Right cardiac atrium (tissue), 5 donors: ENCODE results near the gene ZSCAN23. TPM values are rescaled to one million over a fixed set of nuclear protein-coding genes. Genes with fewer than 3 reads are reported as not detected.
"Not testable (repeated sequence)": the region's sequence is repeated elsewhere in the genome, so short reads cannot be mapped to it uniquely, and the experiment has no call there.

Source experiments
- ATAC-seq, 2 donors: fragments of 200-7000 bp; cut with Tn5 transposase; one replicate each; pipeline versions ENCODE4 v1.8.0 to v1.9.1; 2020; ENCODE audit warnings: moderate library complexity in 2 of 2, mild to moderate bottlenecking in 1 of 2
- DNase-seq, 3 donors: peaks; one replicate each; pipeline ENCODE4 v3.0.0-alpha.2; 2020
- H3K27ac ChIP-seq: one replicate; pipeline ENCODE4 v1.5.1; 2013; ENCODE audit warnings: mild to moderate bottlenecking, low read length, control low read depth, moderate library complexity
- H3K27me3 ChIP-seq: one replicate; pipeline ENCODE4 v1.6.1; 2013; ENCODE audit not compliant: control insufficient read depth, insufficient read depth
- H3K4me1 ChIP-seq: one replicate; pipeline ENCODE4 v1.6.1; 2013; ENCODE audit warnings: low read length; ENCODE audit not compliant: control insufficient read depth, insufficient read depth
- H3K4me3 ChIP-seq: one replicate; pipeline ENCODE4 v1.5.1; 2013; ENCODE audit warnings: low read length, control low read depth
- H3K9me3 ChIP-seq: one replicate; pipeline ENCODE4 v1.6.1; 2013; ENCODE audit warnings: low read length; ENCODE audit not compliant: control insufficient read depth
- WGBS: extraction: QIAGEN DNeasy Blood & Tissue Kit; methylation state at CpG from one replicate; pipeline ENCODE4 v1.1.7; 2013; 5-methylcytosine and 5-hydroxymethylcytosine counted together
- intact Hi-C, 4 donors: fragments of 100-400 bp; cut with DNase I; formaldehyde crosslinking; loops; one replicate each; pipeline versions ENCODE4 v1.11.0 to v1.14.0; 2022 to 2023
- polyA plus RNA-seq: library from polyadenylated mRNA; stranded (reverse); fragments of 200-250 nt; gene quantifications from one replicate; pipeline ENCODE4 v1.2.3, GENCODE V29; 2013
- total RNA-seq, 4 donors: library from RNA; stranded (reverse); fragmentation: NEBNext Ultra II Directional; extraction: Animal tissue kit (Norgen Biotek cat#: 25700); gene quantifications; one replicate each; pipeline ENCODE4 v1.2.1, GENCODE V29; 2021
- donor health status: healthy with polysubstance abuse.
- donor health status: DM: no; HTN: yes; CAD: no.
- donor health status: DM: no; HTN: no; CAD: no.
- donor health status: DM: no; HTN: yes; CAD: no; lungs with severe emphysema.
- donor health status: DM: yes; HTN: yes; CAD: no.

The ZSCAN23 gene
- total and polyA plus RNA-seq, 5 donors, result 0.48 to 2.9 (median 1.9) TPM

- intact Hi-C loops, result no loop called here
Measured at GRCh38 chr6:28474441-28475219, 31.3 kb upstream of the ZSCAN23 start.

GRCh38 chr6:28469153-28469745, 26.0 kb upstream of the ZSCAN23 start:
- H3K4me3 ChIP-seq, H3K4me1 ChIP-seq, H3K27ac ChIP-seq, ATAC-seq, intact Hi-C loops, H3K9me3 ChIP-seq, H3K27me3 ChIP-seq: not testable (repeated sequence)
- WGBS, result 91% methylated on average over 45 of the region's 45 CpGs
- DNase-seq, result peak in 1 of 3 donors; percentile 47

More at GRCh38 chr6:28474441-28475219, 31.3 kb upstream of the ZSCAN23 start:
- Histone ChIP-seq H3K27me3 (peaks cover 6% of the 10 kb centered on the region), H3K27ac (no peak overlapping the region), H3K4me3 (no peak overlapping the region), H3K9me3 (no peaks in the 10 kb centered on the region), H3K4me1 (no peaks in the 10 kb centered on the region)
- ATAC-seq (peak in 1 of 2 donors; percentile 44), DNase-seq (no peak)
- WGBS, result 4% methylated on average over 18 of the region's 18 CpGs

- Histone ChIP-seq H3K9me3 (no peaks in the 10 kb centered on the region), H3K4me3 (no peak overlapping the region), H3K4me1 (no peaks in the 10 kb centered on the region), H3K27me3 (no peaks in the 10 kb centered on the region), H3K27ac (no peak overlapping the region)
- WGBS, result 84% methylated on average over 7 of the region's 7 CpGs
- intact Hi-C loops, result no loop called here
- DNase-seq (no peak), ATAC-seq (no peak)
Measured at GRCh38 chr6:28468056-28468455, 24.8 kb upstream of the ZSCAN23 start.

GRCh38 chr6:28462401-28462800, 19.1 kb upstream of the ZSCAN23 start:
- Histone ChIP-seq H3K9me3 (no peaks in the 10 kb centered on the region), H3K4me1 (no peaks in the 10 kb centered on the region), H3K27me3 (peaks cover 3% of the 10 kb centered on the region), H3K4me3 (no peak overlapping the region), H3K27ac (no peak overlapping the region)
- intact Hi-C loops, result no loop called here
- no peak for ATAC-seq
- DNase-seq, result no peak
- 43% methylated on average over 2 of the region's 2 CpGs for WGBS

DNA sequence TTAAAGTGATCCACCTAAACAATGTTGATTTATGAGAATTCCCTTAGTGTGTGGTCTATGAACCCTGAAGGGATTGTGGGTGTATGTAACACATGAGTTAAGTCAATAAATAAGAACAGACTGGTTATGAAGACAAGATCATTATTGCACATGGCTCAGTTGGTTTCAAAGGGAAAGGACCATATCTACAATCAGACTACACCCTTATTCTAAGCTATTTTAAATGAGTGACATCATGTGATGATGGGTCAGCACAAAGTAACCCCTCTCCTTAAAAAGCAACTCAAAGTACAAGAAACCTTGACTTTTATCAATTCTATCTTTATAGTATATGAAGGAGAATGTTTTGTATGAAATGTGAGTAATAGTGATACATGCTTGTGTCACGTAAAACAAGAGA, 15.3 kb upstream of the ZSCAN23 start:
- Histone ChIP-seq H3K9me3 (no peaks in the 10 kb centered on the region), H3K4me3 (no peak overlapping the region), H3K4me1 (no peaks in the 10 kb centered on the region), H3K27ac (no peak overlapping the region), H3K27me3 (peaks cover 3% of the 10 kb centered on the region)
- ATAC-seq, result no peak
- 73% methylated on average over 1 of the region's 1 CpG for WGBS
- no peak for DNase-seq
- intact Hi-C loops, result no loop called here

DNA sequence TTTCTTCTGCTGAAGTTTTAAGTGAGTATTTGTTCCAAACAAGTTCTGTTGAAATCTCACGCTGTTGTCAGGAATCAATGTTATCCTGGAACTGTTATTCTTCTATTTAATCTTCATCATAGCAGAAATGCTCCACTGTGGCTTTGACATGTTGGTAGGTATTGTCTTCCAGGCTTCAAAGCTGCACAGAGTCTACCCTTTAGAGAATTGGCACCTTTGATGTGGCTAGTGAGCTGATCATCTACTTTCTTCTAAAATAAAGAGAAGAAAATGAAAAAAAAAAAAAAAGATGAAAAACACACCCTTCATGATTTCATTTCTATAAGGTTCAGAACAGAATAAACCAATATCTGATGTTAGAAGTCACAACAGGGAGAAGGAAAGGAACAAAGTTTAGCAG, 5.8 kb upstream of the ZSCAN23 start:
- Histone ChIP-seq H3K4me1 (no peaks in the 10 kb centered on the region), H3K4me3 (no peak overlapping the region), H3K27me3 (no peaks in the 10 kb centered on the region), H3K9me3 (no peaks in the 10 kb centered on the region), H3K27ac (no peak overlapping the region)
- ATAC-seq, result no peak
- 93% methylated on average over 1 of the region's 1 CpG for WGBS
- intact Hi-C loops, result no loop called here
- DNase-seq, result no peak

GRCh38 chr6:28447512-28447906, 4.2 kb upstream of the ZSCAN23 start:
- H3K27me3 ChIP-seq, DNase-seq, intact Hi-C loops, H3K4me3 ChIP-seq, H3K27ac ChIP-seq, H3K4me1 ChIP-seq, ATAC-seq, H3K9me3 ChIP-seq: not testable (repeated sequence)

- DNase-seq (peak in 1 of 3 donors; percentile 27), ATAC-seq (peak in 1 of 2 donors; percentile 67)
- H3K4me3 ChIP-seq, result peak overlapping the region; percentile 12
- no peaks in the 10 kb centered on the region for H3K27me3 ChIP-seq
- H3K27ac ChIP-seq, result no peak overlapping the region
- 3% methylated on average over 36 of the region's 36 CpGs for WGBS
- H3K4me1 ChIP-seq, result no peaks in the 10 kb centered on the region
- intact Hi-C loops, result no loop called here
- no peaks in the 10 kb centered on the region for H3K9me3 ChIP-seq
Measured at GRCh38 chr6:28446818-28447511, 3.7 kb upstream of the ZSCAN23 start.

- intact Hi-C loops, H3K9me3 ChIP-seq, DNase-seq, H3K4me1 ChIP-seq, ATAC-seq, H3K27ac ChIP-seq, H3K4me3 ChIP-seq, H3K27me3 ChIP-seq: not testable (repeated sequence)
- WGBS, result 90% methylated on average over 3 of the region's 3 CpGs
Measured at GRCh38 chr6:28444759-28445158, 1.5 kb upstream of the ZSCAN23 start.

DNA sequence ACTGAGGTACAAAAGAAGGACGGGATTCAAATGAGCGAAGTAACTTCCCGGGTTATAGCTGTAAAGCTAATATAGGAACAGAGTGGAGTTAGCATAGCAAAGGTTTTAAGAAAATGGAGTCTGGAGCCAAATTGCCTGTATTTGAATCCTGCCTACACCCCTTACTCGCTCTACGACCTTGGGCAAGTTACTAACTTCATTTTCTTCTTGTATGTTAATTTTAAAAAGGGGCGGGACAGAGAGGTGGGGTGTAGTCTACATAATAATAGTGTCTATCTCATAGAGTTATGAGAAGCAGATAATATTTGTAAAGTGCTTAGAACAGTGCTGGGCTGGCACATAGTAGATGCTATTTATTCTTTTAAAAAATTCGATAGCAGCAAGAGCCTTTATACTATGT, 705 bp downstream of the ZSCAN23 start:
- Histone ChIP-seq H3K27me3 (no peaks in the 10 kb centered on the region), H3K27ac (no peak overlapping the region)
- 61% methylated on average over 7 of the region's 7 CpGs for WGBS

GRCh38 chr6:28436404-28436803, 6.9 kb downstream of the ZSCAN23 start:
- intact Hi-C loops, result no loop called here
- no peak overlapping the region for H3K4me3 ChIP-seq
- DNase-seq (no peak), ATAC-seq (no peak)
- H3K27me3 ChIP-seq, result no peaks in the 10 kb centered on the region
- H3K9me3 ChIP-seq, result no peaks in the 10 kb centered on the region
- WGBS, result 96% methylated on average over 3 of the region's 3 CpGs
- H3K4me1 ChIP-seq, result no peaks in the 10 kb centered on the region
- no peak overlapping the region for H3K27ac ChIP-seq

More for the DNA sequence above, 705 bp downstream of the ZSCAN23 start:
- peak overlapping the region; percentile 97 for H3K4me3 ChIP-seq
- DNase-seq (no peak), ATAC-seq (no peak)
- H3K4me1 ChIP-seq, result no peaks in the 10 kb centered on the region
- H3K9me3 ChIP-seq, result no peaks in the 10 kb centered on the region
- intact Hi-C loops, result no loop called here
